ENCODE measurements around the gene PLEKHM2. TPM values are rescaled to one million over a fixed set of nuclear protein-coding genes. Genes with fewer than 3 reads are reported as not detected.

Gene PLEKHM2
- total RNA-seq, 1 donor from 2014 or later, result 57.5 TPM

DNA sequence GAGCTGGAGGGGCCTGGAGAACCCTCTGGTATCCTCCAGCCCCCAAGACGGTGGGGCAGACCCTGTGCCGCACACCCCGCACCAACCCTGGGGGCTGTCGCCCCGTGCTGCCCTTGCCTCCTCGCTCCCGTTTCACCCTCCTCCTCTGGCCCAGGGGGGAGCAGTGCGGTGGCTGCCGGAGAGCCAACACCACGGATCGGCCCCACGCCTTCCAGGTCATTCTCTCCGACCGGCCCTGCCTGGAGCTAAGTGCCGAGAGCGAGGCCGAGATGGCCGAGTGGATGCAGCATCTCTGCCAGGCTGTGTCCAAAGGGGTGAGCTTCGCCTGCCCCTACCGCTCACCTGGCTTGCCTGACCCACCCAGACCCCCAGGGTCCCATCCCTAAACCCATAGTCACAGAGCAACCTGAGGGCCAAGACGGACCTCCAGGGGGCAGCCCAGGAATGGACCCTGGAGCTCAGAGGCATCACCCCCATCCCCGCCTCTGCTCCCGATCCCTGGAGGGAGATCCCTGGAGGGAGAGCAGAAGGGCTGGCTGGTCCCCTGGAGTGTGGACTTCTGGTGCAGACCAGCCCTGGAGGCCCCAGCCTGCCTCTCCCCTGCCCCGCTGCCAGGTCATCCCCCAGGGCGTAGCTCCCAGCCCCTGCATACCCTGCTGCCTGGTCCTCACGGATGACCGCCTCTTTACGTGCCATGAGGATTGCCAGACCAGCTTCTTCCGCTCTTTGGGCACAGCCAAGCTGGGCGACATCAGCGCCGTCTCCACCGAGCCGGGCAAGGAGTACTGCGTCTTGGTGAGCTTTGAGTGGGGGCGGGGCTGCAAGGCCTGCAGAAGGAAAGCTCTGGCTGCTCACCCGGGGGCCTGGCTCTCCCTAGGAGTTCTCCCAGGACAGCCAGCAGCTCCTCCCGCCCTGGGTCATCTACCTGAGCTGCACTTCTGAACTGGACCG is 47.9 kb downstream of the PLEKHM2 start:
- H3K4me1 Mint-ChIP-seq (ENCODE audit: unreplicated experiment), result no peaks in the 10 kb centered on the region
- H3K27ac Mint-ChIP-seq, result no peak overlapping the region
- TF ChIP-seq, protein P1, sequence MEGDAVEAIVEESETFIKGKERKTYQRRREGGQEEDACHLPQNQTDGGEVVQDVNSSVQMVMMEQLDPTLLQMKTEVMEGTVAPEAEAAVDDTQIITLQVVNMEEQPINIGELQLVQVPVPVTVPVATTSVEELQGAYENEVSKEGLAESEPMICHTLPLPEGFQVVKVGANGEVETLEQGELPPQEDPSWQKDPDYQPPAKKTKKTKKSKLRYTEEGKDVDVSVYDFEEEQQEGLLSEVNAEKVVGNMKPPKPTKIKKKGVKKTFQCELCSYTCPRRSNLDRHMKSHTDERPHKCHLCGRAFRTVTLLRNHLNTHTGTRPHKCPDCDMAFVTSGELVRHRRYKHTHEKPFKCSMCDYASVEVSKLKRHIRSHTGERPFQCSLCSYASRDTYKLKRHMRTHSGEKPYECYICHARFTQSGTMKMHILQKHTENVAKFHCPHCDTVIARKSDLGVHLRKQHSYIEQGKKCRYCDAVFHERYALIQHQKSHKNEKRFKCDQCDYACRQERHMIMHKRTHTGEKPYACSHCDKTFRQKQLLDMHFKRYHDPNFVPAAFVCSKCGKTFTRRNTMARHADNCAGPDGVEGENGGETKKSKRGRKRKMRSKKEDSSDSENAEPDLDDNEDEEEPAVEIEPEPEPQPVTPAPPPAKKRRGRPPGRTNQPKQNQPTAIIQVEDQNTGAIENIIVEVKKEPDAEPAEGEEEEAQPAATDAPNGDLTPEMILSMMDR (conservative IDR thresholded peaks at IDR 0.05), result no peak
- no peaks in the 10 kb centered on the region for H3K9me3 Mint-ChIP-seq
- no peaks in the 10 kb centered on the region for H3K36me3 Mint-ChIP-seq
- DNase-seq (ENCODE audit: extremely low spot score, unreplicated experiment), result no peak
- no peaks in the 10 kb centered on the region for H3K27me3 Mint-ChIP-seq
- H3K4me3 Mint-ChIP-seq, result no peak overlapping the region

DNA sequence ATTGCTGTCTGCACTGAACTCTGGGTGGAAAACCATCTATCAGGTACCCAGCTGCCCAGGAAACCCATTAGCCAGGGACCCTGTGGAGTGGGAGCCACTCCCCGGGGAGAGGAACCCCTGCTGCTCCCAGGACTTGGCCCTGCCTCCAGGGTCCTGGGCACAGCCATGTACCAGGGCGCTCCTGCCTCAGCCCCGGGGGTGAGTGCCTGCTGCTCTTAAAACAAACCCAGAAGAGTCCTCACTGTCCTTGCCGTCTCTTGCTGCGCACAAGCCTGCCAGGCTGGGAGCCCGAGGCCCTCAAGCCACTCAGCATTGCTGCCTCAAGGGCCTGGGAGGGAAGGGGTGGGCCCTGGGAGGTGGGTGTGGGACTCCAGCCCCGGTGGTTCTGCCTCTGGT is 48.6 kb downstream of the PLEKHM2 start:
- no peaks in the 10 kb centered on the region for H3K27me3 Mint-ChIP-seq
- H3K9me3 Mint-ChIP-seq, result no peaks in the 10 kb centered on the region
- H3K36me3 Mint-ChIP-seq, result no peaks in the 10 kb centered on the region
- TF ChIP-seq, protein P1 (conservative IDR thresholded peaks at IDR 0.05), result no peak
- H3K4me3 Mint-ChIP-seq, result no peak overlapping the region
- no peak for DNase-seq (ENCODE audit: extremely low spot score, unreplicated experiment)
- H3K4me1 Mint-ChIP-seq (ENCODE audit: unreplicated experiment), result peaks cover 4% of the 10 kb centered on the region
- no peak overlapping the region for H3K27ac Mint-ChIP-seq

DNA sequence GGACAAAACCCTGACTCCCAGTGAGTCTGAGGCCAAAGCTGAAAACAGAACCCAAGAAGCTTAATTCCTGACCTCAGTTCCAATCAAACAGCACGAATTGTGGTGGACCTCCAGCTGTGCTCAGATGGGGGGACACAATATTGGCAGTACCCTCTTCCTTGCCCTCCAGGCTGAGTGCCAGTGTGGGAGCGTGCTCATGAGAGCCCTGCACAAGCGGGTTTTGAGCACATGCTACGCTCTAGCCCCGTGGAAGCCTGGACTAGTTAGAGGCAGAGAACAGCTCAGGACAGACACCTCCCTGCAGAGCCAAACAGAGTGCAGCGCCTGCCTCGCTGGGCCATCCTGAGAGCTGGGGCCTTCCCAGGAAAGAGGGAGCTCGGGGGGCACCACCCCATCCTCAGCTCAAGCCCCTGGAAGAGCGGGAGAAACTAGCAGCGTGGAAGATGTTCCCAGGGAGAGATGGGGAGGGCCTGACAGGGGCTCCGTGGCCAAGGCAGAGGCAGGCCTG is 49.2 kb downstream of the PLEKHM2 start:
- H3K27me3 Mint-ChIP-seq, result no peaks in the 10 kb centered on the region
- peaks cover 7% of the 10 kb centered on the region for H3K4me1 Mint-ChIP-seq (ENCODE audit: unreplicated experiment)
- peak overlapping the region; percentile 50 for H3K27ac Mint-ChIP-seq
- TF ChIP-seq, protein P1 (conservative IDR thresholded peaks at IDR 0.05), result no peak
- H3K4me3 Mint-ChIP-seq, result no peak overlapping the region
- H3K9me3 Mint-ChIP-seq, result no peaks in the 10 kb centered on the region
- no peak for DNase-seq (ENCODE audit: extremely low spot score, unreplicated experiment)
- no peaks in the 10 kb centered on the region for H3K36me3 Mint-ChIP-seq

DNA sequence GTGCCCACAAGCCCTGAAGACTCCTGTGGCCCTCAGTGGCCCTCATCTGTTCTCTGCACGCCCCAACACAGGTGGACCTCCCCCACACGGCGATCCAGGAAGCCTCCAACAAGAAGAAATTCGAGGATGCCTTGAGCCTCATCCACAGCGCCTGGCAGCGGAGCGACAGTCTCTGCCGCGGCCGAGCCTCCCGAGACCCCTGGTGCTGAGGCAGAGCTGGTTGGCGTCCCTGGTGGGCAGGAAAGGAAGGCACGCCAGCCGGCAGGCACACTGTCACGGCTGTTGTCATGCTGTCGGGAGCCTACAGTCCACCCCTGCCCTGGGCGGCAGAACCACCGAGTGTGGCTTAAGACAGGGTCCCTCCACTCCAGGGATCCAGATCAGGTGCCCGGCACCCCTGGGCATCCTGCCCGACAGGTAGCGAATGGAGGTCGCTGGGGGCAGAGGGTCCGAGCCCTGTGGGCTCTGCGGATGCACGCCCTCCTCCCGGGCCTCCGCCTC is 49.7 kb downstream of the PLEKHM2 start:
- TF ChIP-seq, protein P1 (conservative IDR thresholded peaks at IDR 0.05), result no peak
- H3K9me3 Mint-ChIP-seq, result no peaks in the 10 kb centered on the region
- peaks cover 11% of the 10 kb centered on the region for H3K4me1 Mint-ChIP-seq (ENCODE audit: unreplicated experiment)
- no peak for DNase-seq (ENCODE audit: extremely low spot score, unreplicated experiment)
- no peaks in the 10 kb centered on the region for H3K36me3 Mint-ChIP-seq
- H3K27ac Mint-ChIP-seq, result no peak overlapping the region
- H3K4me3 Mint-ChIP-seq, result no peak overlapping the region
- H3K27me3 Mint-ChIP-seq, result no peaks in the 10 kb centered on the region

DNA sequence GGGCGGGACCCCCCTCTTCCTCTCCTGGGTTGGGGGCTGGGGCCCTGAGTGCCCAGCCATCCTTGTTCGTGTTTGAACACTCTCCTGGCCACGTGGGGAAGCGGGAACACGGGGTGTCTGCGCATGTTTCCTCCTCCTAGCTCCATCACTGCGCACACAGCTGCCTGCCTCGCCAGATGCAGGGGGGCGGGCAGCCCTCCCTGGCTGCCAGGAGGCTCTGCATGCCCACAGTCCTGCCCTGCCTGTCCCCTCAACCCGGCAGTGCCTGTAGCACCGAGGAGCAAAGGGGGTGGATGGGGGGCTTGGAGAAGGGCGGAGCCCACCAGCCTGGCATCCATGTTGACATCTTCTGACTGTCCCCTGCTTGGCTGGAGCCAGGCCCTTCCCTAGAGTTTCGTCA is 50.2 kb downstream of the PLEKHM2 start:
- DNase-seq (ENCODE audit: extremely low spot score, unreplicated experiment), result no peak
- Mint-ChIP-seq H3K27ac (no peak overlapping the region), H3K4me3 (no peak overlapping the region), H3K27me3 (no peaks in the 10 kb centered on the region), H3K9me3 (no peaks in the 10 kb centered on the region), H3K36me3 (no peaks in the 10 kb centered on the region), H3K4me1 (ENCODE audit: unreplicated experiment) (peaks cover 13% of the 10 kb centered on the region)
- TF ChIP-seq, protein P1 (conservative IDR thresholded peaks at IDR 0.05), result no peak

Measured in type B pancreatic cell (in vitro differentiated cells).